ENCODE measurements around the gene PATZ1. TPM values are rescaled to one million over a fixed set of nuclear protein-coding genes. Genes with fewer than 3 reads are reported as not detected.
A peak's percentile ranks its signal among the peaks of the same experiment; 100 is the strongest.
"Not testable (repeated sequence)": the region's sequence is repeated elsewhere in the genome, so short reads cannot be mapped to it uniquely, and the experiment has no call there.

Gene PATZ1, protein sequence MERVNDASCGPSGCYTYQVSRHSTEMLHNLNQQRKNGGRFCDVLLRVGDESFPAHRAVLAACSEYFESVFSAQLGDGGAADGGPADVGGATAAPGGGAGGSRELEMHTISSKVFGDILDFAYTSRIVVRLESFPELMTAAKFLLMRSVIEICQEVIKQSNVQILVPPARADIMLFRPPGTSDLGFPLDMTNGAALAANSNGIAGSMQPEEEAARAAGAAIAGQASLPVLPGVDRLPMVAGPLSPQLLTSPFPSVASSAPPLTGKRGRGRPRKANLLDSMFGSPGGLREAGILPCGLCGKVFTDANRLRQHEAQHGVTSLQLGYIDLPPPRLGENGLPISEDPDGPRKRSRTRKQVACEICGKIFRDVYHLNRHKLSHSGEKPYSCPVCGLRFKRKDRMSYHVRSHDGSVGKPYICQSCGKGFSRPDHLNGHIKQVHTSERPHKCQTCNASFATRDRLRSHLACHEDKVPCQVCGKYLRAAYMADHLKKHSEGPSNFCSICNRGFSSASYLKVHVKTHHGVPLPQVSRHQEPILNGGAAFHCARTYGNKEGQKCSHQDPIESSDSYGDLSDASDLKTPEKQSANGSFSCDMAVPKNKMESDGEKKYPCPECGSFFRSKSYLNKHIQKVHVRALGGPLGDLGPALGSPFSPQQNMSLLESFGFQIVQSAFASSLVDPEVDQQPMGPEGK
- 10 to 100 TPM; 10.8 to 16.9 (median 14.1) TPM for total RNA-seq
- polyA plus RNA-seq = 10 to 100 TPM in 1 of 2 donors, 1 to 10 TPM in 1; 6.6 to 12.5 TPM
- long read RNA-seq, donor 1, partial matches to known transcripts = 0 of 6 reads
- long read RNA-seq, donor 1, other reads (novel, unspliced or antisense) = 1 of 6 reads
- long read RNA-seq, donor 2, transcript PATZ1-203 (4 exons, 3,638 nt) = major isoform, 5 of 15 reads
- long read RNA-seq, donor 2, partial matches to known transcripts = 2 of 15 reads
- long read RNA-seq, donor 2, other reads (novel, unspliced or antisense) = 5 of 15 reads
- long read RNA-seq, donor 3, transcript PATZ1-203 (4 exons, 3,638 nt) = major isoform, 7 of 14 reads
- long read RNA-seq, donor 3, partial matches to known transcripts = 2 of 14 reads
- long read RNA-seq, donor 3, other reads (novel, unspliced or antisense) = 2 of 14 reads

DNA sequence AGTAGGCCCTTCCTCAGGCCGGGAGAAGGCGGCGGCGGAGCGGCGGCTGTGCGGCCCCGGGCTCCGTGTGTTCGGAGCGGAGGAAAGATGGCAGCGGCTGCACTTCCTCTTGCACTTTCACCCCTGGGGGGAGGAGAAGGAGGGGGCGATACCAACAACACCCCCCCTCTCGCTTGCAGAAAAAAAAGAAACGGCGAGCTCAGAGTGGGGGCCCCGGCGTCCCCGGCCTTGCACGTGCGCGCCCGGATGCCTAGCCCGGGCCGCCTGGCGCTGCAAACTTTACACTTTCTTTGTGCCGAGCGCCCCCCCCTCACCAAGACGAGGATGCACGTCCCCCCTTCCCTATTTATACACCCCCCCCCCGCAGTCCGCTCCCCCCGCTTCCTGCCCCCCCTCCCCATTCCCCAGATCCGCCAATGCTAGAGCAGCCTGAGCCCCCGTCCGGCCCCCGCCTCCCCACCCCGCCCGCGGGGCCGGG is at the start of gene PATZ1:
Gene PATZ1 (minus strand): TSS at position 92 of the 478 bp plus-strand sequence. CDS start 744 bp downstream, outside the sequence.
- intact Hi-C loops (cut with DNase I) = loop anchor here in 7 of 10 donors (1.0 to 10.0 kb wide), 8 partner anchors 51 to 289 kb away; partner anchors contain the start of genes DRG1 (in 7 of the 7), SFI1 (in 2 of the 7), EIF4ENIF1 (in 1 of the 7) and PIK3IP1 (in 1 of the 7)
- Histone ChIP-seq H3K4me3 (peak within 1 kb of the TSS; percentile 50 to 91 (median 74)), H3K27ac (peak within 1 kb of the TSS; percentile 87 to 97 (median 92)), H3K9me3 (no peaks in the 10 kb centered on the region), H3K36me3 (peaks cover 0 to 26% (median 8%) of the 10 kb centered on the region in 9 donors), H3K4me1 (peaks cover 20 to 56% (median 38%) of the 10 kb centered on the region in 9 donors), H3K27me3 (no peaks in the 10 kb centered on the region)
- WGBS, 2 donors = 1% methylated on average over 23 to 41 of the region's 41 CpGs
- TF ChIP-seq, protein P1, sequence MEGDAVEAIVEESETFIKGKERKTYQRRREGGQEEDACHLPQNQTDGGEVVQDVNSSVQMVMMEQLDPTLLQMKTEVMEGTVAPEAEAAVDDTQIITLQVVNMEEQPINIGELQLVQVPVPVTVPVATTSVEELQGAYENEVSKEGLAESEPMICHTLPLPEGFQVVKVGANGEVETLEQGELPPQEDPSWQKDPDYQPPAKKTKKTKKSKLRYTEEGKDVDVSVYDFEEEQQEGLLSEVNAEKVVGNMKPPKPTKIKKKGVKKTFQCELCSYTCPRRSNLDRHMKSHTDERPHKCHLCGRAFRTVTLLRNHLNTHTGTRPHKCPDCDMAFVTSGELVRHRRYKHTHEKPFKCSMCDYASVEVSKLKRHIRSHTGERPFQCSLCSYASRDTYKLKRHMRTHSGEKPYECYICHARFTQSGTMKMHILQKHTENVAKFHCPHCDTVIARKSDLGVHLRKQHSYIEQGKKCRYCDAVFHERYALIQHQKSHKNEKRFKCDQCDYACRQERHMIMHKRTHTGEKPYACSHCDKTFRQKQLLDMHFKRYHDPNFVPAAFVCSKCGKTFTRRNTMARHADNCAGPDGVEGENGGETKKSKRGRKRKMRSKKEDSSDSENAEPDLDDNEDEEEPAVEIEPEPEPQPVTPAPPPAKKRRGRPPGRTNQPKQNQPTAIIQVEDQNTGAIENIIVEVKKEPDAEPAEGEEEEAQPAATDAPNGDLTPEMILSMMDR (IDR thresholded peaks at IDR 0.05) = no peak
- ATAC-seq = peak; percentile 25 to 51 (median 38)
- DNase-seq = peak in 1 of 2 donors; percentile 87

DNA sequence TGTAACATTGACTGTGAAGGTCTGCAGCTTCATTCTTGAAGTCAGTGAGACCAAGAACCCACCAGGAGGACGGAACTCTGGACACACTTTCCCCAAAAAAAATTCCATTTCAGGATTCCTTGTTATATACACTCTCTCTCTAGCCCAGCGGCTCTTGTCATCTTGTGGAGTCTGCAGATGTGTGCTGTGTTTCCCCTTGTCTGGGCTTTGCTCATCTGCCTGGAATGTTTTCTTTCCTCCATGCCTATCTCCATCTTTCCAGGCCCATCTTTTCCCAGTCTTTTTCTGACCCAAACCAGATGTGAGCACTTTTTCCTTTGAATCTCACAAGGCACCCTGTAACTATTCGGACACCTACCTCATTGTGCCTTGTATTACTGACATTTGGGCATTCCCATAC is 48.2 kb upstream of the PATZ1 start:
- no peak overlapping the region for H3K4me3 ChIP-seq
- TF ChIP-seq, protein P1 (IDR thresholded peaks at IDR 0.05) = no peak
- no peaks in the 10 kb centered on the region for H3K27me3 ChIP-seq
- peaks cover 0 to 8% (median 5%) of the 10 kb centered on the region in 9 donors for H3K4me1 ChIP-seq
- H3K9me3 ChIP-seq = no peaks in the 10 kb centered on the region
- intact Hi-C loops (cut with DNase I) = no loop called here
- no peaks in the 10 kb centered on the region for H3K36me3 ChIP-seq
- H3K27ac ChIP-seq = no peak overlapping the region
- ATAC-seq (no peak), DNase-seq (no peak)
- WGBS, 2 donors = 67 to 71% methylated on average over 3 of the region's 3 CpGs

DNA sequence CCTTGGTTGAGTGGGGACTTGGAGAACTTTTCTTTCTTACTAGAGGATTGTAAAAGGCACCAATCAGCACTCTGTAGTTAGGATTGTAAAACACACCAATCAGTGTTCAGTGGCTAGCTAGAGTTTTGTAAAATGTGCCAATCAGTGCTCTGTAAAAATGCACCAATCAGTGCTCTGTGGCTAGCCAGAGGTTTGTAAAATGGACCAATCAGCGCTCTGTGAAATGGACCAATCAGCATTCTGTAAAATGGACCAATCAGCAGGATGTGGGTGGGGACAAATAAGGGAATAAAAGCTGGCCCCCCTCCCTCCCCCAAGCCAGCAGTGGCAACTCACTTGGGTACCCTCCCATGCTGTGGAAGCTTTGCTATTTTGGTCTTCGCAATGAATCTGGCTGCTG is 47.7 kb upstream of the PATZ1 start:
- ATAC-seq = no peak
- intact Hi-C loops (cut with DNase I) = no loop called here
- Histone ChIP-seq H3K4me3 (no peak overlapping the region), H3K36me3 (no peaks in the 10 kb centered on the region), H3K27me3 (no peaks in the 10 kb centered on the region), H3K27ac (no peak overlapping the region), H3K4me1 (peaks cover 0 to 7% (median 4%) of the 10 kb centered on the region in 9 donors), H3K9me3 (no peaks in the 10 kb centered on the region)
- WGBS, 2 donors = 96 to 98% methylated on average over 2 of the region's 2 CpGs
- no peak for DNase-seq
- TF ChIP-seq, protein P1 (IDR thresholded peaks at IDR 0.05) = no peak

DNA sequence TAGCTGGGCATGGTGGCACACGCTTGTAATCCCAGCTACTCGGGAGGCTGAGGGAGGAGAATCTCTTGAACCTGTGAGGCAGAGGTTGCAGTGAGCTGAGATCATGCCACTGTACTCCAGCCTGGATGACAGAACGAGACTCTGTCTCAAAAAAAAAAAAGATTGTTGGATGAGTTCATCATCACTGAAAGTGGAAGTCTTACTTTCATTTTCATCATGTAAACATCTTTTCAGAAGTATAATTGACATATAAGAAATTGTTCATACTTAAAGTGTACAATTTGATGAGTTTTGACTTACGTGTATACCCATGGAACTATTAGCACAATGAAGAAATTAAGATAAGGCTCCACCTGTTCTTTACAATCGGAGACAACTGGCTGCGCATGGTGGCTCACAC is 32.5 kb upstream of the PATZ1 start:
- 65 to 70% methylated on average over 6 of the region's 6 CpGs for WGBS, 2 donors
- H3K9me3 ChIP-seq; DNase-seq; H3K4me3 ChIP-seq; intact Hi-C loops (cut with DNase I); H3K27me3 ChIP-seq; H3K4me1 ChIP-seq; ATAC-seq; H3K36me3 ChIP-seq: not testable (repeated sequence)
- peak overlapping the region in 5 of 10 donors; percentile 10 to 51 (median 27) for H3K27ac ChIP-seq
